HCT116 (cell line): ENCODE data around the gene SGMS2. TPM values are rescaled to one million over a fixed set of nuclear protein-coding genes. Genes with fewer than 3 reads are reported as not detected.

Source experiments
- ATAC-seq: fragments of 200-7000 bp; cut with Tn5 transposase; 2 replicates; pipeline ENCODE4 v1.9.1; 2020; ENCODE audit warnings: mild to moderate bottlenecking, moderate library complexity
- BruUV-seq: library from RNA; stranded (reverse); fragments of 400-500 nt; replicated peaks from 2 replicates; lab custom pipeline; 2021; lab: Mats Ljungman, UMichigan
- CTCF ChIA-PET: fragments of 300-600 bp; sonication (Branson Sonifier 250); formaldehyde crosslinking; loops from one replicate; lab custom pipeline; 2021; ENCODE audit warnings: antibody characterized with exemption; lab: Charles Lee
- POLR2A ChIA-PET: fragments of 300-600, 350-600 bp; sonication (Branson Sonifier 250); formaldehyde crosslinking; loops from one replicate; lab custom pipeline; 2021; ENCODE audit warnings: antibody characterized with exemption; lab: Charles Lee
- RAD21 ChIA-PET, 2 experiments: fragments of 300-600 bp; sonication (Branson Sonifier 250); formaldehyde crosslinking; loops; one replicate each; lab custom pipeline; 2023; ENCODE audit warnings: low total read pairs in 2 of 2; ENCODE audit not compliant: uncharacterized antibody in 2 of 2, unreplicated experiment in 2 of 2, low non-redundant PET in 1 of 2; lab: Charles Lee
- DNase-seq: peaks from one replicate; pipeline ENCODE4 v3.0.0-alpha.2; 2010; ENCODE audit warnings: low read depth, low spot score
- H2AFZ ChIP-seq: fragments of 200-600 bp; shearing (Covaris generic), sonication (generic); 2 replicates; pipeline ENCODE4 v1.6.1; 2017; ENCODE audit warnings: low read depth, mixed run types, mixed read lengths, antibody characterized with exemption, low read length; ENCODE audit not compliant: poor library complexity, severe bottlenecking
- H3K27ac ChIP-seq: 2 replicates; pipeline ENCODE4 v1.5.1; 2012; ENCODE audit warnings: low read depth, low read length
- H3K27me3 ChIP-seq: fragments of 200-600 bp; sonication (generic); 2 replicates; pipeline ENCODE4 v1.6.1; 2016; ENCODE audit warnings: mixed run types, low read length, mixed read lengths; ENCODE audit not compliant: insufficient read depth
- H3K36me3 ChIP-seq, 2 experiments: fragments of 200-500 bp in 1 of 2; fragments of 200-600 bp in 1 of 2; sonication (Bioruptor generic) in 1 of 2; sonication (generic) in 1 of 2; 2 replicates each; pipeline versions ENCODE4 v1.5.1 to v1.6.1; 2014 to 2016; ENCODE audit warnings: low read length in 2 of 2, inconsistent platforms in 1 of 2, mixed read lengths in 1 of 2, mixed run types in 1 of 2; ENCODE audit not compliant: insufficient read depth in 2 of 2, control insufficient read depth in 1 of 2
- H3K4me1 ChIP-seq, 2 experiments: fragments of 200-600 bp in 1 of 2; sonication (generic) in 1 of 2; 2 replicates each; pipeline versions ENCODE4 v1.5.1 to v1.6.1; 2012 to 2017; ENCODE audit warnings: low read length in 2 of 2, inconsistent platforms in 1 of 2, mild to moderate bottlenecking in 1 of 2, mixed read lengths in 1 of 2, mixed run types in 1 of 2, moderate library complexity in 1 of 2; ENCODE audit not compliant: insufficient read depth in 2 of 2, control insufficient read depth in 1 of 2
- H3K4me2 ChIP-seq: fragments of 200-600 bp; sonication (generic); 2 replicates; pipeline ENCODE4 v1.6.1; 2017; ENCODE audit warnings: mixed run types, low read length, mixed read lengths
- H3K4me3 ChIP-seq, 2 experiments: fragments of 200-600 bp in 1 of 2; sonication (generic) in 1 of 2; replicated peaks in 1 of 2; 2 replicates each; pipeline ENCODE4 v1.5.1; 2011 to 2016; ENCODE audit warnings: low read length in 2 of 2, control low read depth in 1 of 2, low read depth in 1 of 2, mild to moderate bottlenecking in 1 of 2, mixed read lengths in 1 of 2, mixed run types in 1 of 2
- H3K79me2 ChIP-seq: fragments of 200-600 bp; sonication (generic); 2 replicates; pipeline ENCODE4 v1.6.1; 2017; ENCODE audit warnings: mild to moderate bottlenecking, mixed run types, low read length, moderate library complexity, mixed read lengths; ENCODE audit not compliant: insufficient read depth
- H3K9ac ChIP-seq: fragments of 200-600 bp; sonication (generic); 2 replicates; pipeline ENCODE4 v1.6.1; 2016; ENCODE audit warnings: low read length, mixed read lengths
- H3K9me2 ChIP-seq: fragments of 200-600 bp; sonication (generic), shearing (Covaris generic); 2 replicates; pipeline ENCODE4 v1.6.1; 2017; ENCODE audit warnings: mixed run types, mild to moderate bottlenecking, moderate library complexity; ENCODE audit not compliant: insufficient read depth
- H3K9me3 ChIP-seq, 2 experiments: fragments of 200-500 bp in 1 of 2; fragments of 200-600 bp in 1 of 2; sonication (Bioruptor generic) in 1 of 2; sonication (generic) in 1 of 2; 2 replicates each; pipeline ENCODE4 v1.6.1; 2014 to 2017; ENCODE audit warnings: low read length in 2 of 2, mixed read lengths in 2 of 2, inconsistent platforms in 1 of 2, low read depth in 1 of 2, mild to moderate bottlenecking in 1 of 2, mixed run types in 1 of 2, moderate library complexity in 1 of 2; ENCODE audit not compliant: control insufficient read depth in 1 of 2, insufficient read depth in 1 of 2
- H4K20me1 ChIP-seq: fragments of 200-600 bp; sonication (generic), shearing (Covaris generic); 2 replicates; pipeline ENCODE4 v1.6.1; 2017; ENCODE audit warnings: mixed run types, mild to moderate bottlenecking, moderate library complexity; ENCODE audit not compliant: insufficient read depth
- ATF3 ChIP-seq: IDR thresholded peaks from 2 replicates; pipeline ENCODE4 v1.6.1; 2012
- CBX3 ChIP-seq: IDR thresholded peaks from 2 replicates; pipeline ENCODE4 v1.6.1; 2012; ENCODE audit warnings: low read depth
- CEBPB ChIP-seq: IDR thresholded peaks from 2 replicates; pipeline ENCODE4 v1.6.1; 2012; ENCODE audit warnings: low read depth
- CTCF ChIP-seq, 3 experiments: fragments of 200-600 bp in 1 of 3; sonication (generic) in 1 of 3; IDR thresholded peaks in 2 of 3; conservative IDR thresholded peaks in 1 of 3; 2 replicates each; pipeline ENCODE4 v1.5.1; 2012 to 2017; ENCODE audit warnings: low read depth in 2 of 3, low read length in 2 of 3, antibody characterized with exemption in 1 of 3, borderline replicate concordance in 1 of 3, control low read depth in 1 of 3, mild to moderate bottlenecking in 1 of 3, mixed read lengths in 1 of 3, mixed run types in 1 of 3, moderate library complexity in 1 of 3; ENCODE audit not compliant: insufficient read depth in 1 of 3
- EGR1 ChIP-seq: IDR thresholded peaks from 2 replicates; pipeline ENCODE4 v1.6.1; 2012; ENCODE audit warnings: low read depth
- ELF1 ChIP-seq: IDR thresholded peaks from 2 replicates; pipeline ENCODE4 v1.6.1; 2012; ENCODE audit warnings: low read depth, borderline replicate concordance
- EZH2 ChIP-seq: fragments of 200-600 bp; sonication (generic); IDR thresholded peaks from 2 replicates; pipeline ENCODE4 v1.6.1; 2017; ENCODE audit warnings: antibody characterized with exemption, mixed run types
- EZH2phosphoT487 ChIP-seq: fragments of 200-600 bp; IDR thresholded peaks from 2 replicates; pipeline ENCODE4 v1.6.1; 2018; ENCODE audit warnings: antibody characterized with exemption, borderline replicate concordance
- FOSL1 ChIP-seq: IDR thresholded peaks from 2 replicates; pipeline ENCODE4 v1.6.1; 2012; ENCODE audit warnings: low read depth
- MAX ChIP-seq: IDR thresholded peaks from 2 replicates; pipeline ENCODE4 v1.6.1; 2012
- POLR2A ChIP-seq: IDR thresholded peaks from 2 replicates; pipeline ENCODE4 v1.7.0; 2011; ENCODE audit warnings: borderline replicate concordance; ENCODE audit not compliant: insufficient read depth, insufficient read length; ENCODE audit errors: extremely low read depth
- POLR2AphosphoS5 ChIP-seq: IDR thresholded peaks from 2 replicates; pipeline ENCODE4 v1.6.1; 2011; ENCODE audit warnings: mild to moderate bottlenecking, low read depth, low read length, moderate library complexity
- RAD21 ChIP-seq: IDR thresholded peaks from 2 replicates; pipeline ENCODE4 v1.6.1; 2012; ENCODE audit warnings: low read depth, mild to moderate bottlenecking
- SIN3A ChIP-seq: IDR thresholded peaks from 2 replicates; pipeline ENCODE4 v1.6.1; 2012; ENCODE audit warnings: low read depth
- SP1 ChIP-seq: IDR thresholded peaks from 2 replicates; pipeline ENCODE4 v1.6.1; 2012; ENCODE audit warnings: low read depth
- SRF ChIP-seq: IDR thresholded peaks from 2 replicates; pipeline ENCODE4 v1.6.1; 2012; ENCODE audit warnings: low read depth
- TCF7L2 ChIP-seq: IDR thresholded peaks from 2 replicates; pipeline ENCODE4 v1.7.0; 2011; ENCODE audit warnings: borderline replicate concordance, inconsistent platforms; ENCODE audit not compliant: insufficient read depth, insufficient read length; ENCODE audit errors: extremely low read depth
- YY1 ChIP-seq: IDR thresholded peaks from 2 replicates; pipeline ENCODE4 v1.6.1; 2011; ENCODE audit warnings: low read length, low read depth, moderate library complexity, mild to moderate bottlenecking; ENCODE audit not compliant: insufficient replicate concordance; ENCODE audit errors: extremely low read depth
- ZBTB33 ChIP-seq: IDR thresholded peaks from 2 replicates; pipeline ENCODE4 v1.6.1; 2011; ENCODE audit warnings: mild to moderate bottlenecking, low read length, moderate library complexity; ENCODE audit not compliant: insufficient replicate concordance; ENCODE audit errors: extremely low read depth
- ZNF274 ChIP-seq: fragments of 200-500 bp; sonication (Bioruptor generic); IDR thresholded peaks from 2 replicates; pipeline ENCODE4 v1.6.1; 2014; ENCODE audit warnings: mild to moderate bottlenecking, low read depth, low read length, inconsistent platforms
- intact Hi-C: fragments of 100-400 bp; cut with micrococcal nuclease; formaldehyde crosslinking; loops from 2 replicates; pipeline ENCODE4 v1.10.0; 2022
- total RNA-seq: library from RNA; stranded (reverse); gene quantifications from one replicate; pipeline ENCODE4 v1.2.1, GENCODE V29; 2021; ENCODE audit not compliant: unreplicated experiment

Gene SGMS2
- total RNA-seq, 1 experiment from 2014 or later = 36.6 TPM

GRCh38 chr4:107863416-107863815 is 38.7 kb downstream of the SGMS2 start:
- Histone ChIP-seq H3K9me2 (no peaks in the 10 kb centered on the region), H4K20me1 (no peaks in the 10 kb centered on the region), H3K27me3 (no peaks in the 10 kb centered on the region), H3K4me1 (peaks cover 17 to 27% of the 10 kb centered on the region in 2 experiments), H3K36me3 (no peaks in the 10 kb centered on the region), H3K4me2 (peak overlapping the region; percentile 57), H3K27ac (peak overlapping the region; percentile 0; the same call in 1 of the 2 replicates), H3K9me3 (no peaks in the 10 kb centered on the region), H3K4me3 (no peak overlapping the region), H3K9ac (peak overlapping the region; percentile 28; the same call in 1 of the 2 replicates), H2AFZ (no peak overlapping the region), H3K79me2 (no peaks in the 10 kb centered on the region)
- ChIA-PET RAD21 (no interaction called here), POLR2A (interaction anchor here (0.9 kb wide), 1 partner anchor 37 kb away, joined by 3 read pairs; no protein-coding TSS in a partner anchor), CTCF (no interaction called here)
- ATAC-seq = no peak
- TF ChIP-seq ZBTB33 = no peak
- TF ChIP-seq MAX = no peak
- no peak for TF ChIP-seq ZNF274
- TF ChIP-seq CBX3 = no peak
- TF ChIP-seq SIN3A = no peak
- no peak for TF ChIP-seq ATF3
- TF ChIP-seq YY1 = no peak
- TF ChIP-seq CEBPB = no peak
- no peak for TF ChIP-seq EZH2
- no peak for TF ChIP-seq SRF
- TF ChIP-seq POLR2A = no peak
- TF ChIP-seq POLR2AphosphoS5 = no peak
- no peak for TF ChIP-seq TCF7L2
- no peak for TF ChIP-seq ELF1
- no peak for TF ChIP-seq EGR1
- TF ChIP-seq FOSL1 = no peak
- TF ChIP-seq EZH2phosphoT487 = no peak
- no peak for TF ChIP-seq CTCF (IDR thresholded peaks at IDR 0.05 in 2 of 3, conservative IDR thresholded peaks at IDR 0.05 in 1 of 3; ENCODE audit: borderline replicate concordance in 1 of 3, insufficient read depth in 1 of 3, low read depth in 2 of 3, low read length in 2 of 3)
- no peak for TF ChIP-seq SP1
- no peak for TF ChIP-seq RAD21
- no TSS peak for BruUV-seq
- intact Hi-C loops = no loop called here
- no peak for DNase-seq
